GM18870 (cell line): ENCODE data around the gene CD8A.
"Not testable (repeated sequence)": the region's sequence is repeated elsewhere in the genome, so short reads cannot be mapped to it uniquely, and the experiment has no call there.

Experiments used
- ATAC-seq: cut with Tn5 transposase; IDR thresholded peaks from one replicate; pipeline ENCODE4 v1.9.1; 2021; ENCODE audit warnings: moderate library complexity; ENCODE audit not compliant: unreplicated experiment

Gene CD8A

DNA sequence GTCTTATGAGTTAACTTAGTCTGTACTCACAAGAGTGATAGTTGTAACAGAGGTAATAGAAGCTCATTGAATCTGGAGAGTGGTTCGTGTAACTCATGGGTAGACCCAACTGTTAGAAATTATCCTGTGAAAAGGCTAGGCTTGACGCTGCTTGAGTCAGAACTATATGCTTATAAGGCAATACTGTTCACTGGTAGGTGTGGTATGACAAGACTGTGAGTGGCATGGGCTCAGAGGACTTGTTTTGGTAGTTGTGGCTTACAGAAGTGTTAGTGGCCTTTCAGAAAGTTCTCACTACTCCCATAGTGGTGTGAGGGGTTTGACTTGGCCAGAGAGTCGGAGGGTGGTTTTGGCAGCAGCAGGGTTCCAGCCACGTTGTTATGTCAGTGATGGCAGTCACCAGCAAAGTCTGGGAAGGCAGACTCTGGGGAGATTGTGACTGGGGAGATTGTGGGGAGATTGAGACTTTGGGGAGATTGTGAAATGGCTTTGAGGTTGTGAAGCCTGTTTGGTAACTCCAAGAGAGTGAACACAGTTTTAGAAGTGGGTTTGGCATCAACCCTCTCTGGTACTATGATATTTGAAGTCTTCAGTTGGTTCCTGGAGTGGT is 48.7 kb downstream of the CD8A start:
- not testable (repeated sequence) for ATAC-seq

DNA sequence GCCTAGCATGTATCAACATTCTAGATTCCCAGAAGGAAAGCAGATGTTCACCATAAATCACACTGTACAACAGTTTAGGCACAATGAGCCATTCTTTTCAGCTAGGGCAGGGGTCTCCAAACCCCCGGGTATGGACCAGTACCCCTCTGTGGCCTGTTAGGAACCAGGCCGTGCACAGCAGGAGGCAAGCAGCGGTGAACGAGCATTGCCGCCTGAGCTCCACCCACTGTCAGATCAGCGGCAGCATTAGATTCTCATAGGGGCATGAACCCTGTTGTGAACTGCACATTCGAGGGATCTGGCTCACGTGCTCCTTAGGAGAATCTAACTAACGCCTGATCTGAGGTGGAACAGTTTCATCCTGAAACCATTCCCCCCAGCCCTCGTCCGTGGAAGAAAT is 50.8 kb downstream of the CD8A start:
- not testable (repeated sequence) for ATAC-seq

DNA sequence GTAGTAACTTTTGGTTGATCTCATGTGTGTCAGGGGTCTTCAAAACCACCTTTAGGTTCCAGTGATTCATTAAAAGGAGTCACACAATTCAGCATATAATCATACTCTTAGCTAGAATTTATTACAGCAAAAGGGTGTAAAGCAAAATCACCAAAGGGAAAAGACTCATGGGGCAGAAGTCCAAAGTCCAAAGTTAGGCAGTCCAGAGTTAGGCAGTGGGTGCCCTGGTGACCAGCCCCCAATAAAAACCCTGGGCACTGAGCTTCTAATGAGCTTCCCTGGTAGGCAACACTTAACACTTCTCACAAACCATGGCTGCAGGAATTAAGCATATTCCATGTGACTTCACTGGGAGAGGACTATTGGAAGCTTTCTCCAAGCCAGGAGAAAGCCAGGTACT is 51.2 kb downstream of the CD8A start:
- not testable (repeated sequence) for ATAC-seq

DNA sequence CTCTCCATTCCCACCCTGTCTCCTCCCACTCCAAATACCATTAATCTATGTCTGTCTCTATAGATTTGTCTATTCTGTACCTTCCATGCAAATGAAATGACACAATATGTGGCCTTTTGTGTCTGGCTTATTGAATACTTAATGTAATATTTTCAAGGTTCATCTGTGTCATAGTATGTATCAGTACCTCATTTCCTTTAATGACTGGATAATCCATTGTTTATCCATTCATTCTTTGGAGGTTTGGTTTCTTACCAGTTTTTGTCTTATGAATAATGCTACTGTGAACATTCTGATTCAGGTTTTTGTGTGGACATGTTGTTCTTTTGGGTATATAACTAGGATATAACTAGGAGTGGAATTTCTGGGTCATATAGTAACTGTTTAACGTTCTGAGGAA is 55.8 kb downstream of the CD8A start:
- ATAC-seq, result not testable (repeated sequence)
